Skeletal muscle satellite cell (primary cell): ENCODE data around the gene RPS10.
"Not testable (repeated sequence)": the region's sequence is repeated elsewhere in the genome, so short reads cannot be mapped to it uniquely, and the experiment has no call there.

ENCODE experiments used
- H3K27me3 ChIP-seq: 2 replicates; pipeline ENCODE4 v1.7.0; 2013; ENCODE audit warnings: low read length; ENCODE audit not compliant: control insufficient read depth, insufficient read depth
- H3K36me3 ChIP-seq: 2 replicates; pipeline ENCODE4 v1.7.0; 2013; ENCODE audit warnings: mild to moderate bottlenecking, control low read depth, low read length; ENCODE audit not compliant: insufficient read depth
- H3K4me1 ChIP-seq: 2 replicates; pipeline ENCODE4 v1.7.0; 2013; ENCODE audit warnings: low read length; ENCODE audit not compliant: control insufficient read depth, insufficient read depth
- H3K4me2 ChIP-seq: 2 replicates; pipeline ENCODE4 v1.7.0; 2013; ENCODE audit warnings: mild to moderate bottlenecking, low read length
- H3K4me3 ChIP-seq: 2 replicates; pipeline ENCODE4 v1.7.0; 2013; ENCODE audit warnings: low read length
- H3K9ac ChIP-seq: 2 replicates; pipeline ENCODE4 v1.7.0; 2013; ENCODE audit warnings: mild to moderate bottlenecking, low read depth, low read length, moderate library complexity
- H3K9me3 ChIP-seq: replicated peaks from 2 replicates; pipeline ENCODE4 v1.7.0; 2013; ENCODE audit warnings: mild to moderate bottlenecking, control low read depth, low read length

RPS10 gene

DNA sequence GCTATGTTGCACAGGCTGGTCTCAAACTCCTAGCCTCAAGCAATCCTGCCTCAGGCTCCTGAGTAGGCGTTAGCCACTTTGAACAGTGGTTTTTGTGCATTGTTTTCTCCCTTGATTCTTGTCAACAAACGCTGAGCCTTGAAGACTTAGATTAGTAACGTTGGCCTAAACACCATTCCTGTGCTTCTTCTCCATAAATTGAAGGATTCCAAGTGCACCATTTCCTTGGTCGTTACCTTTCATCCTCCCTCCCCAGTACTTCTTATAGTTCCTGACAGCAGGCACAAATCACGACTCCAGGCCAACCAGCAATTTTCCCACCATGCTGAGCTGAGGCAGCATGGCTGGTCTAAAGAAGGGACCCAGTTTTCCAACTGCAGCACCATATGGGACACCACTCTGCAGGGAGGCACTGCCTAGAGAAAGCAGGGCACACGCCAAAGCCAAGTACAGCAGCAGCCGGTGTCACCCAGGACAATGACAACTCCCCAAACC is 8.9 kb downstream of the RPS10 start:
- Histone ChIP-seq H3K4me2 (no peak overlapping the region), H3K36me3 (peaks cover 52% of the 10 kb centered on the region), H3K27me3 (no peaks in the 10 kb centered on the region)

DNA sequence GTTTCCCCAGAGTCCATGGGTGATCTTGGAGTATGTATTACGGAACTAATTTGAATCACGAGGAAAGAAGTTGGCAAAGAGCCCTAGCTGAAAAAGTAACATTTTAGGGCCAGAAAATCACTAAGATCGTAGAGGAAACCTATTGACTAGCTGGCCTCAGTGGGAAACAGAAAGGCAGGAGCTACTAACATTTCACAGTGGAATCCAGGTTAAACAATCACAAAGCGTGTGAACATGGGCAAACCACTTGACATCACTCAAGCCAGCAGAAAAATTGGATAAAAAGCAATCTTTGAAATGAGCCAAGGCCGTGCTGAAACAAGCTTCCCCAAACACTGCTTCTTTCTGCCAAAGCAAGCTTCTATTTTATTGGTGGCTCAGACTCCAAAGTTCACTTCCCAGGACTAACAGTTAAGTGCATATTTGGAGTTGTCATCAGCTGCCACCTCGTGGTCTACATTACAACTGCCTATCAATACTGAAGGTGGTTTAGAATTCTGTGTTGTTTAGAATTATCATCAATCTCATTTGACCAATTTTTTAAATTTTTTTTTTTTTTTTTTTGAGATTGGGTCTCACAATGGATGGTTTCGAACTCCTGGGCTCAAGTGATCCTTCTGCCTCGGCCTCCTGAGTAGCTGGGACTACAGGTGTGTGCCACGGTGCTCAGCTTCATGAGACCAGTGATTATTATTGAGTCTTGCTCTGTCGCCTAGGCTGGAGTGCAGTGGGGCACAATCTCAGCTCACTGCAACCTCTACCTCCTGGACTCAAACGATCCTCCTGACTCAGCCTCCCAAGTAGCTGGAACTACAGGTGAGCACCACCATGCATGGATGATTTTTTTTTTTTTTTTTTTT is 10.6 kb downstream of the RPS10 start:
- Histone ChIP-seq H3K9me3 (no peaks in the 10 kb centered on the region), H3K4me1 (no peaks in the 10 kb centered on the region), H3K4me3 (no peak overlapping the region), H3K36me3 (peaks cover 39% of the 10 kb centered on the region), H3K27me3 (no peaks in the 10 kb centered on the region), H3K9ac (no peak overlapping the region), H3K4me2 (no peak overlapping the region)

More for the DNA sequence above, 8.9 kb downstream of the RPS10 start:
- Histone ChIP-seq H3K4me3 (no peak overlapping the region), H3K9ac (no peak overlapping the region), H3K4me1 (no peaks in the 10 kb centered on the region), H3K9me3 (no peaks in the 10 kb centered on the region)

DNA sequence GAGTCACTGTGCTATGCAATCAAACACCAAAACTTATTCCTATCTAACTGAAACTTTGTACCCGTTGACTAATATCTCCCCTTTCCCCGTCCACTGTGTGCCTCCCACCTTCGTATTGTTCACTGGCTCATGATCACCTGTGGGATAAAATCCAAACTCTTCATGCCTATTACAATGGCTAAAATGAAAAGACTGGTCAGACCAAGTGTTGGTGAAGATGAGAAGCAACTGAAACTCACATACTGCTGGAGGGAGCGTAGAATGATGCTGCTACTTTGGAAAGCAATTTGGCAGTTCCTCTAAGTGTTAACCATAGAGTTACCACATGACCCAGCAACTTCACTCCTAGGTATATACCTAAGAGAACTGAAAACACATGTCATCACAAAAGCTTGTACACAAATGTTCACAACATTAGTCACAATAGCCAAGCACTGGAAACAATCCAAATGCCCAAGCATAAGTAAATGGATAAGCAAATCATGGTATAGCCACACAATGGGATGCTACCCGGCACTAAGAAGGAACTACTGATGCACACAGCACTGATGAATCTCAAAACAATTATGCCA is 13.1 kb downstream of the RPS10 start:
- peaks cover 8% of the 10 kb centered on the region for H3K4me1 ChIP-seq
- H3K9me3 ChIP-seq, result no peaks in the 10 kb centered on the region
- H3K9ac ChIP-seq, result no peak overlapping the region
- no peak overlapping the region for H3K4me2 ChIP-seq
- H3K27me3 ChIP-seq, result no peaks in the 10 kb centered on the region
- no peak overlapping the region for H3K4me3 ChIP-seq
- peaks cover 19% of the 10 kb centered on the region for H3K36me3 ChIP-seq

DNA sequence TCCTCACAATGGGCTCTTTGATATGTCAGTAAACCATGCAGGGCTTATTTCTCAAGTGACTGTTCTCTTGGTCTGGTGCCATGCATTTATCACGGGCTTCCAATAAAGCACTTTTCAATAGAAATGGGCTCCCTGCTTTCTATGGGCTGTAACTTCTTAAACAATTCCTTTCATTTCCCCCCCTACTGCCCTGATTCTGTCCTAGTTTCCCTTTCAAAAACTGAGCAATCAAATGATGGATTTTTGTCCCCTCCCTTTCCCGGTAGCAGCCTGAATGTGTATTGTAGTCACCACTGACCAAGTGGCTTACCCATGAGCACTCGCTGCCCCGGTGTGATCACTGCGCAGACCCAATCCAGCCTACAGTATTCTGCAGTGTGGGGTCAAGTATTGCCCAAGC is 13.9 kb downstream of the RPS10 start:
- peaks cover 12% of the 10 kb centered on the region for H3K36me3 ChIP-seq
- peaks cover 8% of the 10 kb centered on the region for H3K4me1 ChIP-seq
- H3K9ac ChIP-seq, result no peak overlapping the region
- H3K4me2 ChIP-seq, result no peak overlapping the region
- no peaks in the 10 kb centered on the region for H3K9me3 ChIP-seq
- no peak overlapping the region for H3K4me3 ChIP-seq
- no peaks in the 10 kb centered on the region for H3K27me3 ChIP-seq

DNA sequence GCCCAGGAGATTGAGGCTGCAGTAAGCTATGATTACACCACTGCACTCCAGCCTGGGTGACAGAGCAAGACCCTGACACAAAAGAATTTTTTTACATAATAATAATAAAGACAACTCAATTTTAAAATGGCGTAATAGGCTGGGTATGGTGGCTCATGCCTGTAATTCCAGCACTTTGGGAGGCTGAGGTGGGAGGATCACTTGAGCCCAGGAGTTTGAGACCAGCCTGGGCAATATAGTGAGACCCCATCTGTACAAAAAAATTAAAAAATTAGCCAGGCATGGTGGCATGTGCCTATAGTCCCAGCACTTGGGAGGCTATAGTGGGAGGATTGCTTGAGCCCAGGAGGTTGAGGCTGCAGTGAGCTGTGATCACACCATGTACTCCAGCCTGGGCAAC is 18.0 kb downstream of the RPS10 start:
- not testable (repeated sequence) for H3K4me1 ChIP-seq, H3K4me2 ChIP-seq, H3K36me3 ChIP-seq, H3K27me3 ChIP-seq, H3K9me3 ChIP-seq, H3K9ac ChIP-seq, H3K4me3 ChIP-seq

DNA sequence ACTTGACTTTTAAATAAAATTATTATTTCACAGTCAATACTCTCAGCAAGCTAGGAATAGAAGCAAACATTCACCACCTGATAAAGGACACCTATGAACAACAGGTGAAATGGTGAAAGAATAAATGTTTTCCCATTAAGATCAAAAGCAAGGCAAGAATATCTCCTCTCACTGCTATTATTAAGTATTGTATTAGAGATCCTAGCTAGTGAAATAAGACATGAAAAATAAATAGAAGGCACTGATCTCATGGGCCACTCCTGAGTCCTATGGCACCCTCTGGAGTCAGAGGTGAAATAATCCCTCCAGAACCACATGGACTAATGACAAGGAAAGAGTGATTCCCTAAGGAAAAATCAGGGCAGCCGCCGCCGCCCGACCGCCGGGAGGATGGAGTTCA is 29.4 kb downstream of the RPS10 start:
- Histone ChIP-seq H3K4me3 (no peak overlapping the region), H3K4me1 (peaks cover 3% of the 10 kb centered on the region), H3K36me3 (no peaks in the 10 kb centered on the region), H3K9ac (no peak overlapping the region), H3K4me2 (no peak overlapping the region), H3K27me3 (no peaks in the 10 kb centered on the region), H3K9me3 (no peaks in the 10 kb centered on the region)

DNA sequence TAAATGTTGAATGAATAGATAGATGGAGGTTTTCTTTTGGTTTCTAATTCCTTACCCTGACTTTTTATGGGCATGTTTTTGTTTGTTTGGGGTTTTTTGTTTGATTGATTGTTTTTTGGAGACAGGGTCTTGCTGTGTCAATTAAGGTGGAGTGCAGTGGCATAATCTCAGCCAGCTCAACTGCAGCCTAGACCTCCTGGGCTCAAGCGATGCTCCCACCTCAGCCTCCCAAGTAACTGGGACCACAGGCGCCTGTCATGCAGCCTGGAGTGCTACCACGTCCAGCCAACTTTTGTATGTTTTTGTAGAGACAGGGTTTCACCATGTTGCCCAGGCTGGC is 31.9 kb downstream of the RPS10 start:
- no peaks in the 10 kb centered on the region for H3K9me3 ChIP-seq
- H3K4me3 ChIP-seq, result no peak overlapping the region
- H3K27me3 ChIP-seq, result no peaks in the 10 kb centered on the region
- no peaks in the 10 kb centered on the region for H3K36me3 ChIP-seq
- no peak overlapping the region for H3K4me2 ChIP-seq
- peaks cover 9% of the 10 kb centered on the region for H3K4me1 ChIP-seq
- H3K9ac ChIP-seq, result no peak overlapping the region

DNA sequence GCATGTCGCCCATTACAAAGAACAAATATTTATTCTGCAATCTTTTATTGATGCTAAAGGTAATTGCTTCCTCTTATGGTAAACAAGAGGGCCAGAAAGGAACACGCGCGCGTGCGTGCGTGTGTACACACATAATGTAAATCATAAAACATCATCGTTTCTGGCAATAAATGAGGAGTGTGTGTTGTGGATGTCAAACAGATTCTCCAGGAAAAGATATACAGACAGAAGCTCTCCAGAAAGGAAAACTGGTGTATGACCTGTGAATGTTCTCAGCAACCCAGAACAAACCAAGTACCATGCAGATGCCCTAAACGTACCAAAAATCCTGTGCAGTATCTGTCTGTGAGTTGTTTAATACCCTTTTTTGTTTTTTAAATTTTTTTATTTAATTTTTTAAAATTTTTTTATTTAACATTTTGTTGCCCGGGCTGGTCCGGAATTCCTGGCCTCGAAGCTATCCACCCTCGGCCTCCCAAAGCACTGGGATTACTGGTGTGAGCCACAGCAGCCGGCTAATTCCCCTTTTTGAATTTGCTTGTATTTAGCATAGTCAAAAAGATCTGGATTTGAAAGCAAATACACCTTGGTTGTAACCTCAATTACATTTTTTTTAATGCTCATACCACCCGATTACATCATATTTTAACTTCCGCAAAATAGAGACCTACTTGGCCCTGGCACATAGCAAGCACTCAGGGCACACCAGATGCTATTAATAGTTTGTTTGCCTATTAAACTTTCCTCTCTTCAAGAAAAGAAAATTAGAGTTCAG is 32.5 kb downstream of the RPS10 start:
- Histone ChIP-seq H3K9ac (peak overlapping the region; percentile 24), H3K4me2 (peak overlapping the region; percentile 93), H3K36me3 (no peaks in the 10 kb centered on the region), H3K4me1 (peaks cover 9% of the 10 kb centered on the region), H3K9me3 (no peaks in the 10 kb centered on the region), H3K4me3 (peak overlapping the region; percentile 92), H3K27me3 (no peaks in the 10 kb centered on the region)

DNA sequence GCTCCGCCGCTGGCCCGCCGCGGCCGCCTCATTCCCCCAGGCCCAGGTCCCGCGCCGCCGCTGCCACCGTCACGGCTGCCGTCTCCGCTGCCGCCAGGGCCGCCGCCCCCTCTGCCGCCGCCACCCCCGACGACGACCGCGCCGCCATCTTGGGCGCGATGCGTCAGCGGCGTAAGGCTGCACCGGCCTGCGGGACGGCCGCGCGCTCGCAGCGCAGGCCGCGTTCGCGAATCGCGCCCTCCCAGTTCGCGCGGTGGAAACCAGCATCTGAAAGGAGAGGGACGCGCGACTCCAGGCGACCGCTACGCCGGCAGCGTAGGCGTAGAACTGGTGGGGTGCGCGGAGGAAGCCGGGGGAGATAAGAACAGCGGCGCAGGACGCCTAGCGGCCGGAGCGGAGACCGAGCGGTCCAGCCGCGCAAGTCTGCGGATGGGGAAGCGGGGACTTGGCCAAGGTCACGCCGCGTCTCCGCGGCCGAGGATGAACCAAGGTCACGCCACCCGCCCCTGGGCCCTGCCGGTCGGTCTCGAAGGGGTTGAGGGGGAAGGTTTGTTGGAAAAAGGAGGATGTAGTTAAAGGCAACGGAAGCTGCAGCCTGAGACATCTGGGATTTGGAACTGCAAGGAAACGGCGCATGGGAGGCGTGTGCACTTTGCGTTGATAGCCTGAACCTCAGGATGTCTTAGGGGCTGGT is 33.2 kb downstream of the RPS10 start, which contains the start of gene NUDT3:
Gene NUDT3 (minus strand): TSS at position 173 of the 694 bp plus-strand sequence. CDS start 307 bp downstream, outside the sequence.
- Histone ChIP-seq H3K4me1 (peaks cover 9% of the 10 kb centered on the region), H3K9ac (peak within 1 kb of the TSS; percentile 89), H3K36me3 (no peaks in the 10 kb centered on the region), H3K9me3 (no peaks in the 10 kb centered on the region), H3K4me2 (peak within 1 kb of the TSS; percentile 93), H3K27me3 (no peaks in the 10 kb centered on the region), H3K4me3 (peak within 1 kb of the TSS; percentile 92)

DNA sequence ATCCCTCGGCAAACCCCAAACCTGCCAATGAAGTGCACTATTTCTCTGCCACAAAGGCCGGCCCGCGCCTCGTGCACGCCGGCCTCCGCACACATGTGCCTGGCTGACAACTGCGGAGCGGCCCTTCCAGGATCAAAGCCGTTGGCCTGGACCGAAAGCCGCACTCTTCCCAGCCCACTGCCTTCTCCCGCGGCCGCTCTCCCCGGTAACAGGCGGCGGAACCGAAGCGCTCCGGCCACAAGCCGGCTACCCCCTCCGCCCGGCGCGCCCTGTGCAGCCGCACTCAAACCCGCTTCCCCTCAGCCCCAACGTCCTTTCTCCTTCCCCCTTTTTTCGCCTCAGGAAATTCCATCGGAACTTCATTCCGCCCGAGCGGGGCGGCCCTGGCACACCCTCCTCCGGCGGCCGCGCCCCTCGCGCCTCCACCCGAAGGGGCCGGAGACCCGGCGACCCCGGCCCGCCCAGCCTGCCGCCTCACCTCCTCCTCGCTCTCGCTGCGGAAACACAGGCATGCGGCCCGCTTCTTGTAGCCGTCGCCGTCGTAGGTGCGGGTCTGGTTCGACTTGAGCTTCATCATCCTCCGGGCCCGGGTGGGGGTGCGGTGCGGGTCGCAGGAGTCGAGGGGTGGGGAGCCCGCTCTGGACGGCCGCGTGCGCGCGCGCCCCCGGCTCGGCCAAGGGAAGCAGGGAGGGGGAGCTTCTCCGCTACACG is 33.9 kb downstream of the RPS10 start:
- H3K27me3 ChIP-seq, result no peaks in the 10 kb centered on the region
- H3K4me2 ChIP-seq, result peak overlapping the region; percentile 88
- H3K9ac ChIP-seq, result peak overlapping the region; percentile 89
- peaks cover 12% of the 10 kb centered on the region for H3K4me1 ChIP-seq
- peak overlapping the region; percentile 92 for H3K4me3 ChIP-seq
- no peaks in the 10 kb centered on the region for H3K36me3 ChIP-seq
- H3K9me3 ChIP-seq, result no peaks in the 10 kb centered on the region
